LNCaP clone FGC (cell line): Measurements from ENCODE around the gene VLDLR.

Experiments
- DNase-seq: peaks from one replicate; pipeline ENCODE4 v3.0.0-alpha.2; 2011; ENCODE audit warnings: low read depth
- H3K4me3 ChIP-seq: 2 replicates; pipeline ENCODE4 v1.5.1; 2011; ENCODE audit warnings: mild to moderate bottlenecking, low read depth, low read length, control low read depth
- TF ChIP-seq, protein P1 (sequence below): IDR thresholded peaks from 2 replicates; pipeline ENCODE4 v1.5.1; 2012; ENCODE audit warnings: mild to moderate bottlenecking; ENCODE audit not compliant: control insufficient read depth, insufficient read depth; ENCODE audit errors: extremely low read depth

The VLDLR gene

DNA sequence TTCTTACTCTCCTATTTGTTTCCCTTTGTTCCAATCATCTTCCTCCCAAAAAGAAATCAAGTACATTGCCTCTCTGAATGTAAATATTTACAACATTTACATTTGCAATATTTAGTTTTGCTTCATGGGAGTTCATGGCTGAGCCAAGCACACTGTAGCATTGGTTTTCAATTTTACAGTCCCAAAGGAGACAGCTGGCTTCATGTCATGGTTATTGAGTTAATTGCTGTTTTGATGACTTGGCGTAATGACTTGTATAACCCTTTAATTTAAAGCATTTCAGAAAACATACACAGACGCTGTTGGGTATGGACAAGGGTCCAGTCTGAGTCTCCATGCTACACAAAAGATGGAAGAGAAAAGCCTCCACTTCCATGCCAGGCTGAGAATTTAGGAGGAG lies 25.6 kb upstream of the VLDLR start:
- no peak for DNase-seq
- TF ChIP-seq, protein P1, sequence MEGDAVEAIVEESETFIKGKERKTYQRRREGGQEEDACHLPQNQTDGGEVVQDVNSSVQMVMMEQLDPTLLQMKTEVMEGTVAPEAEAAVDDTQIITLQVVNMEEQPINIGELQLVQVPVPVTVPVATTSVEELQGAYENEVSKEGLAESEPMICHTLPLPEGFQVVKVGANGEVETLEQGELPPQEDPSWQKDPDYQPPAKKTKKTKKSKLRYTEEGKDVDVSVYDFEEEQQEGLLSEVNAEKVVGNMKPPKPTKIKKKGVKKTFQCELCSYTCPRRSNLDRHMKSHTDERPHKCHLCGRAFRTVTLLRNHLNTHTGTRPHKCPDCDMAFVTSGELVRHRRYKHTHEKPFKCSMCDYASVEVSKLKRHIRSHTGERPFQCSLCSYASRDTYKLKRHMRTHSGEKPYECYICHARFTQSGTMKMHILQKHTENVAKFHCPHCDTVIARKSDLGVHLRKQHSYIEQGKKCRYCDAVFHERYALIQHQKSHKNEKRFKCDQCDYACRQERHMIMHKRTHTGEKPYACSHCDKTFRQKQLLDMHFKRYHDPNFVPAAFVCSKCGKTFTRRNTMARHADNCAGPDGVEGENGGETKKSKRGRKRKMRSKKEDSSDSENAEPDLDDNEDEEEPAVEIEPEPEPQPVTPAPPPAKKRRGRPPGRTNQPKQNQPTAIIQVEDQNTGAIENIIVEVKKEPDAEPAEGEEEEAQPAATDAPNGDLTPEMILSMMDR: no peak
- no peak overlapping the region for H3K4me3 ChIP-seq

DNA sequence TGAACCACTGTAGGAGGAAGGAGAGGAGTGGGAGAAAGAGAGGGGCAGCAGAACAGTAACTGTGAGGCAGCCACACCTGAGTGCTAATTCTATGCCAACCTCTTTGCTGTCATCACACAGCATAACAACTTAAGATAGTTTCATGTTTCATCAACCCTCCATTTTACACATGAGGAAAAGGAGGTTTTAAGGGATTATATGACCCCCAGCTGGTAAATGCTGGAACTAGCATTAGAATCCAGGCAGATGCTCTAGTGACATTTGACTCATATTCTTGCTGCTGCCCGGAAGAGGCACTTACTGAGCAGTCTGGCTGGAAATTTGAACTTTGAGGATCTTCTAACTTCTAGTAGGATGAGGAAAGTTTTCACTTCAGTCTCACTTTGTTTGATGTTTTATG lies 24.1 kb upstream of the VLDLR start:
- no peak for DNase-seq
- TF ChIP-seq, protein P1: no peak
- H3K4me3 ChIP-seq: no peak overlapping the region

DNA sequence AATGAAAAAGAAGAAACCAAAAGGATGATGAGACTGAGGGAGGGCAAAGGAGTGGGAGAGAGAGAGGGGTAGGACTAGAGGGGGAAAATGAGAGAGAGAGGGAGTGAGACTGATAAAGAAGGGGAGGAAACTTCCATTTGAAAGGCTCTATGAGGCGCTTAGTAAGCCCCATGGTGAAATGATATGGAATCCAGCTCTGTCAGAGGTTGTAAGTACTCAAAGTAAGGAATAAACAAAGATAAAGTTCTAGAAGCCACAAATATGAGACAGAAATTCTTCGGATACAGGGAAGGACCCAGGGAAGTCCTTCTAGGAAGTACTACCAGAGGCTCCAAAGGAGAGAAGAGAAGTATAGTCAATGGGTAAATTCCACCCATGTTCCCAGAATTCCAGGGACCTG lies 21.7 kb upstream of the VLDLR start:
- H3K4me3 ChIP-seq: no peak overlapping the region
- DNase-seq: no peak
- TF ChIP-seq, protein P1: no peak

DNA sequence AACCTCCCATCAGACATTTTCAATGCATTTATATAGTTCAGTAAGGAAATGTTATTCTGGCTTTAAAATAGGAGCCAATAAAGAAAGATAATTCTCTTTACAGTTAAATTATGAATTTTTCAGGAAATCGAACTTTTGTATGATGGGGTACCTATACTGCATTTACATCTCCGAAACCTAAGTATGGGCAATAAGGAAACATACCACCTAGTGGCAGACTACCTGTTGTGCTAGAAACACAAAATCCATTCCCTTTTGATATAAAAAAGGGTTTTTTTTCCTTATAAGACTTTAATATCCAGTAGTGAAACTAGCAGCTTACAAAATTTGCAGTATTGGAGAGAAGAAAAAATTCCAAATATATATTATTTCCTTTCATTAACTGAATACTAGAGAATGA lies 21.3 kb upstream of the VLDLR start:
- H3K4me3 ChIP-seq: no peak overlapping the region
- no peak for DNase-seq
- TF ChIP-seq, protein P1: no peak

DNA sequence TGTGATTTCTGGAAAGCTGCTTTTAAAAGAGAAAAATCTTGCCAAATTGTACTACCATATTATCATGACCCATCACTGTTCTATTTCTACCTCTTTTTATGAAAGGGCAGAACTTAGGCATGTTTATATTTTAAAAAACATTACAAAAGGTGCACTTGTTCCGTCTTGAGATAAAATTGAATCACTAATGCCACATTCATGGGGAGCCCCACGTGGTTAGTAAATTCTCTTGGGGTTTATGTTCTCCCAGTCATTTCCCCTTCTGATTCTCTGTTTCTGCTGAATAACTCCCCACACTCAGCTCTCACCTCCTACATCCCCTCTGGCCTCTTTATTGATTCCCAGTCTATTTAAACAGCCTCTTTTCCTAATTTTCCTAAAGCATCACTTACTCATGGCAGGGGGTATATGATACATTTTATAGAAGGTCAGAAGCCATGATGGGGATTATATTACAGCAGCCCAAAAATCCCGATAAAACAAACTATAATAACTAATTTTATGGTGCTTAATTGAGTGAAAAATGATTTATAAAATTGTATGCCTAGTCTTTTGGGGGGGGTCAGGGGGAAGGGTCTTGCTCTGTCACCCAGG lies 19.7 kb upstream of the VLDLR start:
- H3K4me3 ChIP-seq: no peak overlapping the region
- DNase-seq: no peak
- TF ChIP-seq, protein P1: no peak

DNA sequence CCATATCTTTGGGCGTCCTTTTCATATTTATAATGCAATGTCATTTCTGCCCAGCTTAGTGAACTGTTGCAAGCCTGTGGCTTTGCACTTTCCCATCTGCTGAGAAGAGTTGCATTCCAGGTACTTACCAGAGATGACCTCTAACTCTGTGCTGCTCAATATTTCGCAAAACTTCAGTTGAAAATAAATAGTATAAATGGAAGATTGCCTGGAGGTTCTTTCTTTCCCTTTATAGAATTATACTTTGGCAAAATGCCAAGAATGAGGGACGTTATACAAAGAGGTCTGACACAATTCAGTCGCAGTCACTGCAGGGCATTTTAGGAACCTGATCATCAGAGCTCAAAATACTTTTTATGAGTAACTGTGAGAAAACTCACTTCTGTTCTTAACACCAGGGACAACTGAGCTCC lies 18.9 kb upstream of the VLDLR start:
- TF ChIP-seq, protein P1: no peak
- H3K4me3 ChIP-seq: no peak overlapping the region
- DNase-seq: no peak

DNA sequence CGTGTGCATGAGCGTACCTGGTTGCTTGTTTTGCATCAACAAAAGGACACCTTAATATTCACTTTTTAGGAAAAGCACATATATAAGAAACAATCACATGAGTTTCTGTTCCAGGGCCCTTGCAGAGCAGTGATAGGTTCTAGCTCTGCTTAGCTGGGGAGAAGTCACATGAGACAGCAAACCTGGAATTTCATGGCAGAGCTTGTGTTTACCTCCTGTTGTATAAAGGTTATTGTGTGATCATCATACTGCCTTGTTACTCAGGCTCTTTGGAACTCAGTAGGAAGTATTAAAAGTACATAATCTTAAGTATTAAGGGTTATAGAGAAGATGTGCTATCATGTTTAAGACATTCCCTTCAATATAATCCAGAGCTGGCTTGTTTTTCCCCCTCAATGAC lies 18.0 kb upstream of the VLDLR start:
- TF ChIP-seq, protein P1: no peak
- H3K4me3 ChIP-seq: no peak overlapping the region
- peak; percentile 36 for DNase-seq
